ENCODE results near the gene EEF1AKMT4. TPM values are rescaled to one million over a fixed set of nuclear protein-coding genes. Genes with fewer than 3 reads are reported as not detected.
"Not testable (repeated sequence)": the region's sequence is repeated elsewhere in the genome, so short reads cannot be mapped to it uniquely, and the experiment has no call there.

EEF1AKMT4 gene
- total and polyA plus RNA-seq, 3 experiments from 2014 or later, result 5.3 to 14.5 (median 13.2) TPM

DNA sequence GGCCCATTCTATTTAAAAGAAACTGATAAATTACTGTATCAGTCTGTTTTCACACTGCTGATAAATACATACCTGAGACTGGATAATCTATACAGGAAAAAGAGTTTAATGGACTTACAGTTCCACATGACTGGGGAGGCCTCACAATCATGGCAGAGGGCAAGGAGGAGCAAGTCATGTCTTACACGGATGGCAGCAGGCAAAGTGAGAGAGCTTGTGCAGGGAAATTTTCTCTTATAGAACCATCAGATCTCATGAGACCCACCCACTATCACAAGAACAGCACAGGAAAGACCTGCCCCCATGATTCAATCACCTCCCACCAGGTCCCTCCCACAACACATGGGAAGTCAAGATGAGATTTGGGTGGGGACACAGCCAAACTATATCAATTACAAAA, 17.8 kb downstream of the EEF1AKMT4 start:
- H3K27ac ChIP-seq (ENCODE audit: low read depth, low read length); H3K4me1 ChIP-seq (ENCODE audit: insufficient read depth, low read length); DNase-seq; H3K4me3 Mint-ChIP-seq; H3K9me3 Mint-ChIP-seq; CTCF ChIA-PET; H3K4me1 Mint-ChIP-seq; H3K36me3 Mint-ChIP-seq; H3K36me3 ChIP-seq (ENCODE audit: insufficient read depth, low read length); H3K4me3 ChIP-seq (ENCODE audit: low read length); H3K9me3 ChIP-seq (ENCODE audit: low read length); POLR2A ChIA-PET: not testable (repeated sequence)
- Mint-ChIP-seq H3K27ac (peak overlapping the region in 1 of 8 donors; percentile 77), H3K27me3 (peaks cover 28 to 37% of the 10 kb centered on the region in 2 donors)
- peaks cover 16% of the 10 kb centered on the region for H3K27me3 ChIP-seq (ENCODE audit: insufficient read depth, low read length, poor library complexity, severe bottlenecking)

DNA sequence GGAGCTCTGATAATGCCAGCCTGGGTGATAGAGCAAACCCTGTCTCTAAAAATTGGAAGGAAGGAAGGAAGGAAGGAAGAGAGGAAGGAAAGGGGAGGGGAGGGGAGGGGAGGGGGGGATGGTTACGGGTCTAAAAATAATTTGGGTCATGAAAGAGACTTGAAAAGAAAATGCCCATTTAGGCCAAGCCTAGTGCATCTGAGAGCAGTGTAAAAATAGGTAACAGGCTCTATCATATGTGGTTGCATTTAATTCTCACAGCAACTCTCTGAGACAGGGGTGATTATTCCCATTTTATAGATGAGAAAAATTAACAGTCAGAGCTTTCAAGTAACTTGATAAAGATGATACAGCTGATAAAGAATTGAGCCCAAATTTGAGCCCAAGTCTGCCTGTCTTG, 22.8 kb downstream of the EEF1AKMT4 start:
- no peaks in the 10 kb centered on the region for H3K9me3 Mint-ChIP-seq
- Histone ChIP-seq H3K36me3 (ENCODE audit: insufficient read depth, low read length) (no peaks in the 10 kb centered on the region), H3K9me3 (ENCODE audit: low read length) (no peaks in the 10 kb centered on the region), H3K4me1 (ENCODE audit: insufficient read depth, low read length) (no peaks in the 10 kb centered on the region), H3K4me3 (ENCODE audit: low read length) (no peak overlapping the region), H3K27ac (ENCODE audit: low read depth, low read length) (no peak overlapping the region), H3K27me3 (ENCODE audit: insufficient read depth, low read length, poor library complexity, severe bottlenecking) (peaks cover 6% of the 10 kb centered on the region)
- no peak overlapping the region for H3K27ac Mint-ChIP-seq
- peaks cover 0 to 5% (median 0%) of the 10 kb centered on the region in 3 donors for H3K36me3 Mint-ChIP-seq
- peaks cover 41 to 43% of the 10 kb centered on the region in 2 donors for H3K27me3 Mint-ChIP-seq
- CTCF ChIA-PET, result no interaction called here
- DNase-seq, result no peak
- peaks cover 0 to 8% (median 5%) of the 10 kb centered on the region in 3 donors for H3K4me1 Mint-ChIP-seq
- POLR2A ChIA-PET, result no interaction called here
- no peak overlapping the region for H3K4me3 Mint-ChIP-seq

DNA sequence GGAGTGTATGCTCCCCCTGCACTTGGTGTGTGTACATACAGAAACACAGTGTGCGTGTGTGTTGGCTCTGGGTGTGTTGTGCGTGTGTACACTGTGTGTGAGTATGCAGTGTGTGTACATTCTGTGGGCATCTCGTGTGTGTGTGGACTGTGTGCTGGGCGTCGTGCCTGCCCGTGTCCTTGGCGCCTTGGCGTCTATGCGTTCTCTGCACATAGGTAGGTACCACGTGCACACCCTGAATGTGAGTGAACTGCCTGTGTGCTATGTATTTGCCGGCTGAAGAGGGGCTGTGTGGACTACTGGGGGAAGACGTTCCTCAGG, 25.9 kb downstream of the EEF1AKMT4 start:
- Histone ChIP-seq H3K9me3 (ENCODE audit: low read length) (no peaks in the 10 kb centered on the region), H3K27ac (ENCODE audit: low read depth, low read length) (no peak overlapping the region), H3K4me3 (ENCODE audit: low read length) (no peak overlapping the region), H3K36me3 (ENCODE audit: insufficient read depth, low read length) (no peaks in the 10 kb centered on the region), H3K27me3 (ENCODE audit: insufficient read depth, low read length, poor library complexity, severe bottlenecking) (peaks cover 12% of the 10 kb centered on the region), H3K4me1 (ENCODE audit: insufficient read depth, low read length) (no peaks in the 10 kb centered on the region)
- H3K27me3 Mint-ChIP-seq, result peaks cover 36 to 43% of the 10 kb centered on the region in 2 donors
- ChIA-PET CTCF (no interaction called here), POLR2A (no interaction called here)
- peaks cover 0 to 8% (median 5%) of the 10 kb centered on the region in 3 donors for H3K4me1 Mint-ChIP-seq
- peak overlapping the region in 2 of 8 donors; percentile 22 to 52 for H3K27ac Mint-ChIP-seq
- peak overlapping the region in 2 of 7 donors; percentile 15 to 23 for H3K4me3 Mint-ChIP-seq
- H3K36me3 Mint-ChIP-seq, result peaks cover 0 to 5% (median 1%) of the 10 kb centered on the region in 3 donors
- DNase-seq, result no peak
- no peaks in the 10 kb centered on the region for H3K9me3 Mint-ChIP-seq

DNA sequence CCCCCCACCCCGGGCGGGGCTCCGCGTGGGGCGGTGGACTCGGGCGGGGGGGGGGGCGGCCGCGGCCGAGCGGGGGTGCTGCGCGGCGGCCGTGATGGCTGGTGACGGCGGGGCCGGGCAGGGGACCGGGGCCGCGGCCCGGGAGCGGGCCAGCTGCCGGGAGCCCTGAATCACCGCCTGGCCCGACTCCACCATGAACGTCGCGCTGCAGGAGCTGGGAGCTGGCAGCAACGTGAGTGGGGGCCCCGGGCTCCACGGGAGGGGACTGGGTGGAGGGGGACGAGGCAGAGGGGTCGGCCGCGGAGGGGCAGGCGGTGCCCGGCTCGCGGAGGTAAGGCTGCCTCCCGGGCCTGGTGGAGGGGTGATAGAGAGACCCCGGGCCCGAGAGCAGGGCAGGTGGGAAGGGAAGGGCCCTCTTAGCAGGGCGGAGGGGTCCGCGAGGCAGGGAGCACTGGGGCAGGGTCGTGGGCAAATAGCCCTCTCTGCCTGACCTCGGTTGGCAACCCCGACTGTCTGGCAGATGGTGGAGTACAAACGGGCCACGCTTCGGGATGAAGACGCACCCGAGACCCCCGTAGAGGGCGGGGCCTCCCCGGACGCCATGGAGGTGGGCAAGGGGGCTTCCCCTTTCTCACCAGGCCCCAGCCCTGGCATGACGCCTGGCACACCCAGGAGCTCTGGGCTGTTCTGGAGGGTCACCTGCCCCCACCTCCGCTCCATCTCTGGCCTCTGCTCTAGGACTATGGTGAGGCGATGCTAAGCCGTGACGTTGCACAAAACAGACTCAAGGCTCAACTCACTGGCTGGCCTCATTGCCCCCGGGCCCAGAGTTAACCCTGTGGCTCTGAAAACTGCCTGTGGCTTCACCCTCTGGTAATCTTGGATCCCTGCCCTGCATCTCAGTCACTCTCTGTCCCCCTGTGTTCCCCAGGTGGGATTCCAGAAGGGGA, 26.8 kb downstream of the EEF1AKMT4 start, which contains the start of gene ECE2:
Gene ECE2 (plus strand): TSS at position 62 of the 950 bp plus-strand sequence. CDS start 132 bp downstream, at position 194.
- peak within 1 kb of the TSS in 2 of 7 donors; percentile 15 to 23 for H3K4me3 Mint-ChIP-seq

DNA sequence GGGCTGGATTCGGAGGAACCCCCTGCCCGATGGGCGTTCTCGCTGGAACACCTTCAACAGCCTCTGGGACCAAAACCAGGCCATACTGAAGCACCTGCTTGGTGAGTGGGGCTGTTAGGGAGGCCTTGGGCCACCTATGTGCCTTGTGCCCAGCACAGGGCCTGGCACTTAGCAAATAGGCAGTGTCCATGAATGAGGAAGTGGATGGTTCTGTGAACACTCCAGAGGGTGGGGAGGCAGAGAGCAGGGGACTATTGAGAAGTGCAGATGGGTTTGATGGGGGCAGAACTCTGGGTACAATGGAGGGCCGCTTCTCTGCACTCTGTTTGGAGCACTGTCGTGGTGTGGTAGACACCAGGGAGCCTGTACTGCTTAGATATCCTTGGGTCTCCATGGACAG, 27.9 kb downstream of the EEF1AKMT4 start:
- no peak overlapping the region for H3K27ac ChIP-seq (ENCODE audit: low read depth, low read length)
- peak overlapping the region in 1 of 8 donors; percentile 54 for H3K27ac Mint-ChIP-seq
- ChIA-PET POLR2A (no interaction called here), CTCF (interaction anchor here (1.1 kb wide), 1 partner anchor 33 kb away, joined by 3 read pairs; no protein-coding TSS in a partner anchor)
- H3K9me3 Mint-ChIP-seq, result no peaks in the 10 kb centered on the region
- H3K27me3 Mint-ChIP-seq, result peaks cover 37 to 43% of the 10 kb centered on the region in 2 donors
- no peak for DNase-seq
- H3K27me3 ChIP-seq (ENCODE audit: insufficient read depth, low read length, poor library complexity, severe bottlenecking), result peaks cover 12% of the 10 kb centered on the region
- no peaks in the 10 kb centered on the region for H3K9me3 ChIP-seq (ENCODE audit: low read length)
- H3K36me3 ChIP-seq (ENCODE audit: insufficient read depth, low read length), result no peaks in the 10 kb centered on the region
- H3K36me3 Mint-ChIP-seq, result peaks cover 0 to 5% (median 1%) of the 10 kb centered on the region in 3 donors
- no peak overlapping the region for H3K4me3 Mint-ChIP-seq
- H3K4me3 ChIP-seq (ENCODE audit: low read length), result no peak overlapping the region
- peaks cover 0 to 8% (median 5%) of the 10 kb centered on the region in 3 donors for H3K4me1 Mint-ChIP-seq
- no peaks in the 10 kb centered on the region for H3K4me1 ChIP-seq (ENCODE audit: insufficient read depth, low read length)

More for the DNA sequence above, 26.8 kb downstream of the EEF1AKMT4 start, which contains the start of gene ECE2:
- Mint-ChIP-seq H3K9me3 (no peaks in the 10 kb centered on the region), H3K27ac (peak within 1 kb of the TSS in 2 of 8 donors; percentile 52 to 53), H3K27me3 (peaks cover 37 to 43% of the 10 kb centered on the region in 2 donors), H3K36me3 (peaks cover 0 to 5% (median 1%) of the 10 kb centered on the region in 3 donors), H3K4me1 (peaks cover 0 to 8% (median 5%) of the 10 kb centered on the region in 3 donors)
- CTCF ChIA-PET, result no interaction called here
- H3K4me1 ChIP-seq (ENCODE audit: insufficient read depth, low read length), result no peaks in the 10 kb centered on the region
- DNase-seq, result no peak
- POLR2A ChIA-PET, result no interaction called here
- H3K36me3 ChIP-seq (ENCODE audit: insufficient read depth, low read length), result no peaks in the 10 kb centered on the region
- H3K4me3 ChIP-seq (ENCODE audit: low read length), result no peak within 1 kb of the TSS
- H3K27me3 ChIP-seq (ENCODE audit: insufficient read depth, low read length, poor library complexity, severe bottlenecking), result peaks cover 12% of the 10 kb centered on the region
- H3K9me3 ChIP-seq (ENCODE audit: low read length), result no peaks in the 10 kb centered on the region
- no peak within 1 kb of the TSS for H3K27ac ChIP-seq (ENCODE audit: low read depth, low read length)

DNA sequence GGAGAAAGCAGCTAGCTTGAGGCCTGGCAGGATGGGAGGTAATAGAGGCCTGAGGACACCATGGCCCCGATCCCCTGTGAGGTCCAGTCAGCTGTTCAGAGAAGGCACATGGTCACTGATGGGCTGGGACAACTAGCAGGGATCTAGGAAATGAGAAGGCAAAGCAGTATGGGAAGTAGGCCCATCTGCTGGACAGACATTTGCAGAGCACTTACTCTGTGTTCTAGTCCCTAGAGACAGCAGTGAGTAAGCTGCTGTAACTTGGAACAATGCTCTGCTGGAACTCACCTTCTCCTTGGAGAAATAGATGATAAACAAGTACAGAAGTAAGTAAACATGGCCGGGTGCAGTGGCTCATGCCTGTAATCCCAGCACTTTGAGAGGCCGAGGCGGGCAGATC, 33.5 kb downstream of the EEF1AKMT4 start:
- Histone ChIP-seq H3K27me3 (ENCODE audit: insufficient read depth, low read length, poor library complexity, severe bottlenecking) (peaks cover 1% of the 10 kb centered on the region), H3K27ac (ENCODE audit: low read depth, low read length) (no peak overlapping the region), H3K36me3 (ENCODE audit: insufficient read depth, low read length) (no peaks in the 10 kb centered on the region), H3K9me3 (ENCODE audit: low read length) (no peaks in the 10 kb centered on the region), H3K4me3 (ENCODE audit: low read length) (no peak overlapping the region), H3K4me1 (ENCODE audit: insufficient read depth, low read length) (no peaks in the 10 kb centered on the region)
- H3K27ac Mint-ChIP-seq, result no peak overlapping the region
- no peak for DNase-seq
- ChIA-PET CTCF (interaction anchor here (1.3 kb wide), 1 partner anchor 55 kb away, joined by 3 read pairs; no protein-coding TSS in a partner anchor), POLR2A (interaction anchor here (0.9 kb wide), 1 partner anchor 9 kb away, joined by 3 read pairs; no protein-coding TSS in a partner anchor)
- no peaks in the 10 kb centered on the region for H3K9me3 Mint-ChIP-seq
- no peak overlapping the region for H3K4me3 Mint-ChIP-seq
- H3K27me3 Mint-ChIP-seq, result peaks cover 12 to 20% of the 10 kb centered on the region in 2 donors
- H3K4me1 Mint-ChIP-seq, result no peaks in the 10 kb centered on the region
- no peaks in the 10 kb centered on the region for H3K36me3 Mint-ChIP-seq

DNA sequence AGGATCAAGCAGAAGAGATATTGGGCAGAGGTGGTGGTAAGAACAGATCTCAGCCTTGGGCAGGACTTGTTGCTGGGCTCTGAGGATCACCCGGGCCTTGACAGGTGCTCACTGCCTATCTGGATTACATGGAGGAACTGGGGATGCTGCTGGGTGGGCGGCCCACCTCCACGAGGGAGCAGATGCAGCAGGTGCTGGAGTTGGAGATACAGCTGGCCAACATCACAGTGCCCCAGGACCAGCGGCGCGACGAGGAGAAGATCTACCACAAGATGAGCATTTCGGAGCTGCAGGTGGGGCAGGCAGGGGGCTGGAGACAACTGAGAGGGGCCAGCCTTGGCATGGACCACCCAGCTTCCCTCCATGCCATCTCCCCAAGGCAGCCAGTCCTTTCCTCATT, 34.2 kb downstream of the EEF1AKMT4 start:
- CTCF ChIA-PET, result interaction anchor here (1.4 kb wide), 1 partner anchor 56 kb away, joined by 3 read pairs; no protein-coding TSS in a partner anchor
- DNase-seq, result no peak
- H3K27ac ChIP-seq (ENCODE audit: low read depth, low read length), result no peak overlapping the region
- Mint-ChIP-seq H3K4me1 (no peaks in the 10 kb centered on the region), H3K27ac (peak overlapping the region in 1 of 8 donors; percentile 53), H3K9me3 (no peaks in the 10 kb centered on the region), H3K4me3 (no peak overlapping the region), H3K27me3 (peaks cover 15 to 16% of the 10 kb centered on the region in 2 donors), H3K36me3 (no peaks in the 10 kb centered on the region)
- H3K4me3 ChIP-seq (ENCODE audit: low read length), result no peak overlapping the region
- H3K4me1 ChIP-seq (ENCODE audit: insufficient read depth, low read length), result no peaks in the 10 kb centered on the region
- POLR2A ChIA-PET, result no interaction called here
- no peaks in the 10 kb centered on the region for H3K9me3 ChIP-seq (ENCODE audit: low read length)
- H3K36me3 ChIP-seq (ENCODE audit: insufficient read depth, low read length), result no peaks in the 10 kb centered on the region
- no peaks in the 10 kb centered on the region for H3K27me3 ChIP-seq (ENCODE audit: insufficient read depth, low read length, poor library complexity, severe bottlenecking)

DNA sequence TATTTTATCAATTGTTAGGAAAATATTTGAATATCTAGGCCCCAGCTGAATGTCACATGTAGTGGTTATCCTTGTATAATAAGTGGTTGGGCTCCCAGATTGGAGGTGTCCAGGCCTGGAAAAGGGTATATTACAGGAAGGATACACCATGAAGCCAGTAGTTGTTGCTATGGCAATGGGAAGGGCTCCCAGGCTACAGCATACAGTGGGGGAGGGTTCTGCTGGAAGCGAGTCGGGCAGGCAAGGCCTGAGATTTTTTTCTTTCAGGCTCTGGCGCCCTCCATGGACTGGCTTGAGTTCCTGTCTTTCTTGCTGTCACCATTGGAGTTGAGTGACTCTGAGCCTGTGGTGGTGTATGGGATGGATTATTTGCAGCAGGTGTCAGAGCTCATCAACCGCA, 35.2 kb downstream of the EEF1AKMT4 start:
- Histone ChIP-seq H3K9me3 (ENCODE audit: low read length) (no peaks in the 10 kb centered on the region), H3K27ac (ENCODE audit: low read depth, low read length) (no peak overlapping the region), H3K36me3 (ENCODE audit: insufficient read depth, low read length) (no peaks in the 10 kb centered on the region), H3K4me3 (ENCODE audit: low read length) (no peak overlapping the region), H3K27me3 (ENCODE audit: insufficient read depth, low read length, poor library complexity, severe bottlenecking) (no peaks in the 10 kb centered on the region), H3K4me1 (ENCODE audit: insufficient read depth, low read length) (no peaks in the 10 kb centered on the region)
- no peak overlapping the region for H3K27ac Mint-ChIP-seq
- DNase-seq, result no peak
- peaks cover 16 to 18% of the 10 kb centered on the region in 2 donors for H3K27me3 Mint-ChIP-seq
- H3K4me3 Mint-ChIP-seq, result no peak overlapping the region
- ChIA-PET CTCF (interaction anchor here (1.4 kb wide), 1 partner anchor 57 kb away, joined by 3 read pairs; no protein-coding TSS in a partner anchor), POLR2A (no interaction called here)
- no peaks in the 10 kb centered on the region for H3K9me3 Mint-ChIP-seq
- peaks cover 0 to 4% (median 0%) of the 10 kb centered on the region in 3 donors for H3K4me1 Mint-ChIP-seq
- H3K36me3 Mint-ChIP-seq, result no peaks in the 10 kb centered on the region

All from CD8-positive, alpha-beta memory T cell (primary cell).